ENCODE data around the gene PRTN3.
"Not testable (repeated sequence)": the region's sequence is repeated elsewhere in the genome, so short reads cannot be mapped to it uniquely, and the experiment has no call there.

DNA sequence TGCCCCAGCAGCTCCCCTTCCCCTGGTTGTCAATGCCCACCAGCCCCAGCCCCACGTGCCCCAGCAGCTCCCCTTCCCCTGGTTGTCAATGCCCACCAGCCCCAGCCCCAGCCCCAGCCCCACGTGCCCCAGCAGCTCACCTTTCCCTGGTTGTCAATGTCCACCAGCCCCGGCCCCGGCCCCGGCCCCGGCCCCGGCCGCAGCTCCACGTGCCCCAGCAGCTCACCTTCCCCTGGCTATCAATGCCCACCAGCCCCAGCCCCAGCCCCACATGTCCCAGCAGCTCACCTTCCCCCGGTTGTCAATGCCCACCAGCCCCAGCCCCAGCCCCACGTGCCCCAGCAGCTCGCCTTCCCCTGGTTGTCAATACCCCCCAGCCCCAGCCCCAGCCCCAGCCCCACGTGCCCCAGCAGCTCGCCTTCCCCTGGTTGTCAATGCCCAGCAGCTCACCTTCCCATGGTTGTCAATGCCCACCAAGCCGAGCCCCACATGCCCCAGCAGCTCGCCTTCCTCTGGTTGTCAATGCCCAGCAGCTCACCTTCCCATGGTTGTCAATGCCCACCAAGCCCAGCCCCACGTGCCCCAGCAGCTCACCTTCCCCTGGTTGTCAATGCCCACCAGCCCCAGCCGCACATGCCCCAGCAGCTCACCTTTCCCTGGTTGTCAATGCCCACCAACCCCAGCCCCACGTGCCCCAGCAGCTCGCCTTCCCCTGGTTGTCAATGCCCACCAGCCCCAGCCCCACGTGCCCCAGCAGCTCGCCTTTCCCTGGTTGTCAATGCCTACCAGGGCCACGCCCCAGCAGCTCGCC, 38.2 kb downstream of the PRTN3 start:
- TF ChIP-seq, protein P1, sequence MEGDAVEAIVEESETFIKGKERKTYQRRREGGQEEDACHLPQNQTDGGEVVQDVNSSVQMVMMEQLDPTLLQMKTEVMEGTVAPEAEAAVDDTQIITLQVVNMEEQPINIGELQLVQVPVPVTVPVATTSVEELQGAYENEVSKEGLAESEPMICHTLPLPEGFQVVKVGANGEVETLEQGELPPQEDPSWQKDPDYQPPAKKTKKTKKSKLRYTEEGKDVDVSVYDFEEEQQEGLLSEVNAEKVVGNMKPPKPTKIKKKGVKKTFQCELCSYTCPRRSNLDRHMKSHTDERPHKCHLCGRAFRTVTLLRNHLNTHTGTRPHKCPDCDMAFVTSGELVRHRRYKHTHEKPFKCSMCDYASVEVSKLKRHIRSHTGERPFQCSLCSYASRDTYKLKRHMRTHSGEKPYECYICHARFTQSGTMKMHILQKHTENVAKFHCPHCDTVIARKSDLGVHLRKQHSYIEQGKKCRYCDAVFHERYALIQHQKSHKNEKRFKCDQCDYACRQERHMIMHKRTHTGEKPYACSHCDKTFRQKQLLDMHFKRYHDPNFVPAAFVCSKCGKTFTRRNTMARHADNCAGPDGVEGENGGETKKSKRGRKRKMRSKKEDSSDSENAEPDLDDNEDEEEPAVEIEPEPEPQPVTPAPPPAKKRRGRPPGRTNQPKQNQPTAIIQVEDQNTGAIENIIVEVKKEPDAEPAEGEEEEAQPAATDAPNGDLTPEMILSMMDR (conservative IDR thresholded peaks at IDR 0.05), result not testable (repeated sequence)
- TF ChIP-seq ZFX (IDR thresholded peaks at IDR 0.05), result not testable (repeated sequence)

Measured in C4-2B (cell line).